ENCODE results near the gene TPM2. TPM values are rescaled to one million over a fixed set of nuclear protein-coding genes. Genes with fewer than 3 reads are reported as not detected.

TPM2 gene
- total and polyA plus RNA-seq, 9 of the 15 experiments (the other 6 are each of a cell fraction or from before 2014, with no cell fraction given) = 0.28 to 16.1 (median 4.5) TPM

DNA sequence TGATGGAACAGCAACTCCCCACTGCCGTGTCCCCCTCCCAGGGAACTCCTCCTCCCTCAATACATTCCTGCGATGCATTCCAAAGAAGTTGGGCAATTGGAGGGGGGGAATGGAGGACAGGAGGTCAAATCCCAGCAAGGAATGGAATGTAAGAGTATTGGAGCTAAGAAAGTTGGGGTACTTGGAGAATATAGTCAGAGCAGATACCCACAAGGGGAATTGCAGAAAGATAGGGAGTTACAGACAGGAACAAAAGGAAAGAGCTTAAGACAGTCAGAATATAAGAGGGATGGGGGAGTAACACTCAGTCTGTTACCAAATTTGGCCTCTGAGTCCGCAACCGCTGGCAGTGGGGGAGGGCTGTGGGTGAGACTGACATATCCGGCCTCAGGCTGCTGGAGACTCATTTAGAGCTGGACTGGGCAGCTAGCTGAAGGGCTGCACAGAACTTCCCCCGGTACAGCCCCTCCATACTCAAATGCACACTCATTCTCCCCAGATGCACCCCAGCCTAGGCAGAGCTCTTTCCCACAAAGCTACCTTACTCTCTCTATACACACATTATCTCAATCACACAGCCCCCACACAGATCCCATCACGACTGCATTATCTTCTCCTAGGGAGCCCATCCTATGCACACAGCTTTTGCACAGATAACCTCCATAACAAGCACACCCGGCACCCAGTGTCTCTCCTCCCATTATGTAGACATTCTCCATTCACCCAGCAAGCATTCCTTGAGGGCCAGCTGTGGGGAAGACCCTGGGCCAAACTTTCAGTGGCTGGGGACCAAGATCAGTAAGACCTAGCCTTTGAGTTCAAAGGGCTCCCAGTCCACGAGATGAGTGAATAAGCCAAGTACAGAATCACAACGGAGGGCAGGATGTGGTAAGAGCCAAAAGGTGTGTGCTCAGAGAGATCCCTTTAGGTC, 38.6 kb upstream of the TPM2 start (continued):
- TF ChIP-seq NR2C1 (IDR thresholded peaks at IDR 0.05) = peak; percentile 37; the same call in 1 of the 2 replicates
- TF ChIP-seq NR2C1 (tag; IDR thresholded peaks at IDR 0.05) = peak; percentile 44
- TF ChIP-seq ZNF3 (CRISPR knock-in tag; IDR thresholded peaks at IDR 0.05) = no peak
- TF ChIP-seq PHF8 (IDR thresholded peaks at IDR 0.05; ENCODE audit: borderline replicate concordance, low read length) = no peak
- no peak for TF ChIP-seq XRCC4 (IDR thresholded peaks at IDR 0.05; ENCODE audit: extremely low read depth, insufficient read depth, insufficient read length)
- peak; percentile 71 for TF ChIP-seq HDAC2 (IDR thresholded peaks at IDR 0.05)
- peak; percentile 72 for TF ChIP-seq SUPT5H (IDR thresholded peaks at IDR 0.05)
- TF ChIP-seq BCOR (IDR thresholded peaks at IDR 0.05) = peak; percentile 73; the same call in 1 of the 2 replicates
- TF ChIP-seq NR2C2 (CRISPR knock-in tag; IDR thresholded peaks at IDR 0.05) = no peak
- peak; percentile 76 for TF ChIP-seq NR2C2 (tag; IDR thresholded peaks at IDR 0.05)
- TF ChIP-seq, protein P1, sequence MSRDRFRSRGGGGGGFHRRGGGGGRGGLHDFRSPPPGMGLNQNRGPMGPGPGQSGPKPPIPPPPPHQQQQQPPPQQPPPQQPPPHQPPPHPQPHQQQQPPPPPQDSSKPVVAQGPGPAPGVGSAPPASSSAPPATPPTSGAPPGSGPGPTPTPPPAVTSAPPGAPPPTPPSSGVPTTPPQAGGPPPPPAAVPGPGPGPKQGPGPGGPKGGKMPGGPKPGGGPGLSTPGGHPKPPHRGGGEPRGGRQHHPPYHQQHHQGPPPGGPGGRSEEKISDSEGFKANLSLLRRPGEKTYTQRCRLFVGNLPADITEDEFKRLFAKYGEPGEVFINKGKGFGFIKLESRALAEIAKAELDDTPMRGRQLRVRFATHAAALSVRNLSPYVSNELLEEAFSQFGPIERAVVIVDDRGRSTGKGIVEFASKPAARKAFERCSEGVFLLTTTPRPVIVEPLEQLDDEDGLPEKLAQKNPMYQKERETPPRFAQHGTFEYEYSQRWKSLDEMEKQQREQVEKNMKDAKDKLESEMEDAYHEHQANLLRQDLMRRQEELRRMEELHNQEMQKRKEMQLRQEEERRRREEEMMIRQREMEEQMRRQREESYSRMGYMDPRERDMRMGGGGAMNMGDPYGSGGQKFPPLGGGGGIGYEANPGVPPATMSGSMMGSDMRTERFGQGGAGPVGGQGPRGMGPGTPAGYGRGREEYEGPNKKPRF (IDR thresholded peaks at IDR 0.05; ENCODE audit: low read depth, low read length) = no peak
- no peak for TF ChIP-seq U2AF2 (optimal IDR thresholded peaks at IDR 0.05; ENCODE audit: low read depth, low read length)
- no peak for TF ChIP-seq ARHGAP35 (IDR thresholded peaks at IDR 0.05; ENCODE audit: partially characterized antibody)
- no peak for TF ChIP-seq TCF7L2 (IDR thresholded peaks at IDR 0.05; ENCODE audit: low read depth, low read length)
- no peak for TF ChIP-seq RB1 (IDR thresholded peaks at IDR 0.05; ENCODE audit: low read depth)
- no peak for TF ChIP-seq TCFL5 (CRISPR knock-in tag; conservative IDR thresholded peaks at IDR 0.05)
- TF ChIP-seq KAT2B (IDR thresholded peaks at IDR 0.05; ENCODE audit: low read depth, low read length) = no peak
- TF ChIP-seq HNRNPL (IDR thresholded peaks at IDR 0.05; ENCODE audit: low read depth, low read length) = 0 out of 2 replicates have a peak, but pooled peaks have one; percentile 26
- TF ChIP-seq POLR3A (IDR thresholded peaks at IDR 0.05; ENCODE audit: borderline replicate concordance, extremely low read depth, insufficient read depth, insufficient read length) = no peak
- no peak for TF ChIP-seq TRIM25 (IDR thresholded peaks at IDR 0.05; ENCODE audit: borderline replicate concordance)
- TF ChIP-seq ZBTB7A (IDR thresholded peaks at IDR 0.05; ENCODE audit: borderline replicate concordance, control insufficient read depth, low read depth, low read length) = peak; percentile 28; the same call in 1 of the 2 replicates
- TF ChIP-seq CBFA2T3 (IDR thresholded peaks at IDR 0.05) = peak; percentile 98
- TF ChIP-seq ZNF24 (IDR thresholded peaks at IDR 0.05) = no peak
- no peak for TF ChIP-seq ZBTB43 (CRISPR knock-in tag; IDR thresholded peaks at IDR 0.05)
- TF ChIP-seq GTF2E2 (tag; IDR thresholded peaks at IDR 0.05) = no peak
- no peak for TF ChIP-seq SMAD2 (IDR thresholded peaks at IDR 0.05; ENCODE audit: low read depth, low read length)
